Measurements from ENCODE around the gene URI1. TPM values are rescaled to one million over a fixed set of nuclear protein-coding genes. Genes with fewer than 3 reads are reported as not detected.
A peak's percentile ranks its signal among the peaks of the same experiment; 100 is the strongest.

Gene URI1
- total RNA-seq, 6 experiments from 2014 or later = 18.8 to 29.4 (median 22.2) TPM

GRCh38 chr19:30062907-30063649 lies 121.0 kb downstream of the URI1 start:
- Histone ChIP-seq H3K36me3 (no peaks in the 10 kb centered on the region), H3K4me3 (no peak overlapping the region), H3K4me1 (peaks cover 0 to 6% (median 0%) of the 10 kb centered on the region in 4 donors), H3K27me3 (no peaks in the 10 kb centered on the region), H3K27ac (no peak overlapping the region), H3K9me3 (no peaks in the 10 kb centered on the region)
- 81% methylated on average over 3 of the region's 11 CpGs for WGBS (ENCODE audit: insufficient coverage, low coverage, low lambda C conversion rate, missing lambda C conversion rate)
- DNase-seq = no peak
- intact Hi-C loops (cut with DNase I) = no loop called here
- ATAC-seq = no peak
- no peak for TF ChIP-seq CTCF (IDR thresholded peaks at IDR 0.05)
- TF ChIP-seq POLR2A (IDR thresholded peaks at IDR 0.05) = no peak

- no peaks in the 10 kb centered on the region for H3K27me3 ChIP-seq
- no peak overlapping the region for H3K4me3 ChIP-seq
- WGBS (ENCODE audit: insufficient coverage, low coverage, low lambda C conversion rate, missing lambda C conversion rate) = no CpG with 5 or more reads among the region's 13 CpGs
- intact Hi-C loops (cut with DNase I) = no loop called here
- no peak for DNase-seq
- TF ChIP-seq CTCF (IDR thresholded peaks at IDR 0.05) (no peak), POLR2A (IDR thresholded peaks at IDR 0.05) (no peak)
- no peaks in the 10 kb centered on the region for H3K36me3 ChIP-seq
- peaks cover 0 to 6% (median 0%) of the 10 kb centered on the region in 4 donors for H3K4me1 ChIP-seq
- no peak for ATAC-seq
- H3K27ac ChIP-seq = no peak overlapping the region
- no peaks in the 10 kb centered on the region for H3K9me3 ChIP-seq
These were observed 121.8 kb downstream of the URI1 start for GRCh38 chr19:30063650-30064347.

- no peaks in the 10 kb centered on the region for H3K9me3 ChIP-seq
- no peaks in the 10 kb centered on the region for H3K36me3 ChIP-seq
- no peak for DNase-seq
- WGBS (ENCODE audit: insufficient coverage, low coverage, low lambda C conversion rate, missing lambda C conversion rate) = no CpG with 5 or more reads among the region's 19 CpGs
- H3K4me1 ChIP-seq = peaks cover 0 to 6% (median 0%) of the 10 kb centered on the region in 4 donors
- no peak for ATAC-seq
- H3K4me3 ChIP-seq = no peak overlapping the region
- H3K27ac ChIP-seq = no peak overlapping the region
- H3K27me3 ChIP-seq = no peaks in the 10 kb centered on the region
- no peak for TF ChIP-seq POLR2A (IDR thresholded peaks at IDR 0.05)
- intact Hi-C loops (cut with DNase I) = no loop called here
These were observed 122.3 kb downstream of the URI1 start for GRCh38 chr19:30064348-30064699.

GRCh38 chr19:30064771-30065494 lies 122.9 kb downstream of the URI1 start:
- H3K4me3 ChIP-seq = no peak overlapping the region
- H3K4me1 ChIP-seq = peaks cover 0 to 6% (median 0%) of the 10 kb centered on the region in 4 donors
- no peak for TF ChIP-seq POLR2A (IDR thresholded peaks at IDR 0.05)
- no peak for TF ChIP-seq CTCF (IDR thresholded peaks at IDR 0.05)
- ATAC-seq (peak; percentile 7 to 79 (median 52)), DNase-seq (no peak)
- H3K27me3 ChIP-seq = no peaks in the 10 kb centered on the region
- no peak overlapping the region for H3K27ac ChIP-seq
- no peaks in the 10 kb centered on the region for H3K9me3 ChIP-seq
- WGBS (ENCODE audit: insufficient coverage, low coverage, low lambda C conversion rate, missing lambda C conversion rate) = 38% methylated on average over 3 of the region's 16 CpGs
- no peaks in the 10 kb centered on the region for H3K36me3 ChIP-seq
- intact Hi-C loops (cut with DNase I) = no loop called here
